Inflammatory macrophage treated with lipopolysaccharide for 1 hour (primary cell): Measurements from ENCODE around the gene C12orf60.
A peak's percentile ranks its signal among the peaks of the same experiment; 100 is the strongest.
"Not testable (repeated sequence)": the region's sequence is repeated elsewhere in the genome, so short reads cannot be mapped to it uniquely, and the experiment has no call there.

Experiments
- DNase-seq, 2 donors: peaks; one replicate each; pipeline ENCODE4 v3.0.0-alpha.2; 2020 to 2022

The C12orf60 gene

DNA sequence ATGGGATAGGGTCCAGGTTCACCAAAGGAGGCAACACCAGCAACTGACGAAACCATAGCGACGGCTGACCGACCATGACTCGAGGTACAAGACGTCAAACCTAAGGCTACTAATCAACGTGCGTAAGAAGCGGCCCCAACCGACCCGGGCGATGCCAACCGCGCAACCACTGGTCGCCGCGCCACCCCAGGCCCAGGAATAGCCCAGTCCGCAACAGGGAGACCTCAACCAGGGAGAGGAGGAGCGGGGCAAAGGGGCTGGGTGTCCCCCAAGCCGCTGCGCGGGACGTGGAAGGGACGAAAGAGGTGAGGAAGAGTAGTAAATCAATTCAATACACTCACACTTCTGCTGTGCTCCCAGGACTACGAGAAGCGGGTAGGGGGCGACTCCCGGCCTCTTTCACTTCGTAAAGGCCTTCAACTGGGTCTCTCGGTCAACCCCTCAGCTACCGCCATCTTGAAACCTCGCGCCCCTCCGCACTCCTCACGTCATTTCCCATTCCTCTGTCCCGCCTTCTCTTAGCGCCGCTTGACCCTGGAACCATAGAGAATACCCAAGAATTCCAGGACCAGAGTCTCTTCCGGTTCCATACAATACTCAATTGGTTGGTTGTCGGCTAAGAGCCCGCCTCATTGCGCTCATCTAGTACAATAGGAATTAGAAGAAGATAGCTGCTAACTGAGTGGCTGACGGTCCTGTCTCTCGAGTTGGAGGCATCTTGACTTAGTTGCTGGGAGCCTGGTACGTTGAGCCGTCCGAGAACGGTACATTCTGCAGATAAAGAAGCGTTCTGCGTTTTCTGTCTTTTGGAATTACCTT, at the start of gene C12orf60, which contains the start of gene WBP11:
C12orf60 (plus strand) TSS at position 660 of the 819 bp plus-strand sequence. CDS start 19,266 bp downstream, outside the sequence.
WBP11 (minus strand) TSS at position 468 of the 819 bp plus-strand sequence. CDS start 2,095 bp downstream, outside the sequence.
- peak; percentile 96 to 99 for DNase-seq

- no peak for DNase-seq
Observed at GRCh38 chr12:14756334-14757143, 46.9 kb upstream of the C12orf60 start.

GRCh38 chr12:14759711-14760280, 43.7 kb upstream of the C12orf60 start:
- not testable (repeated sequence) for DNase-seq

DNA sequence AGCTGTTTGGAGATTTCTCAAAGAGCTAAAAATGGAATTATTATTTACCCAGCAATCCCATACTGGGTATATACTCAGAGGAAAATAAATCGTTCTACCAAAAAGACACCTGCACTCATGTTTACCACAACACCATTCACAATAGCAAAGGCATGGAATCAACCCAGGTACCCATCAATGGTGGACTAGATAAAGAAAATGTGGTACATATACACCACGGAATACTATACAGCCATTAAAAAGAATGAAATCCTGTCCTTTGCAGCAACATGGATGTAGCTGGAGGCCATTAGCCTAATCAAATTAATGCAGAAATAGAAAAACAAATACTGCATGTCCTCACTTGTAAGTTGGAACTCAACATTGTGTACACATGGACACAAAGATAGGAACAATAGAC, 38.1 kb upstream of the C12orf60 start:
- no peak for DNase-seq

DNA sequence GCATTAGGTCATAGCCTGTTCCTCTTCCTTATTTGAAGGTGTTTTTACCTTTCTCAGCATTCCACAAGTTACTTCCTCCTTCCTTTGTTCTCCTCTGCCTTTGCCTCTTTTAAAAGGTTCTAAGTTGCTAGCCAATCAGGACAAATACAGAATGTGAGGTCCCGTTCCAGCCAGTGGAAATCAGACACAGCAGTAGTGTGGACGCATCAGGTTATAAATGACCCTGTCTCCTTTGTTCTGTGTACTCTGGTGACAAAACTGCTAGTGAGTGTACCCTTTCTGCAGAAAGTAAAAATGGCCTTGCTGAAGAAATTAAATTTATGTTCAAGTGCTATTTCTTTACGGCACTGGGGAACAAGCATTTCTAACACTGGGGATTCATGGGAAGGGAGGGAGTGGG, 37.5 kb upstream of the C12orf60 start:
- DNase-seq, result not testable (repeated sequence)

GRCh38 chr12:14766649-14767215, 36.7 kb upstream of the C12orf60 start:
- DNase-seq, result no peak

GRCh38 chr12:14767617-14768016, 35.9 kb upstream of the C12orf60 start:
- no peak for DNase-seq

GRCh38 chr12:14768823-14769405, 34.6 kb upstream of the C12orf60 start:
- no peak for DNase-seq

- no peak for DNase-seq
Observed at GRCh38 chr12:14769466-14769968, 34.0 kb upstream of the C12orf60 start.

- DNase-seq, result peak; percentile 63 to 77
Observed at GRCh38 chr12:14769969-14770495, 33.4 kb upstream of the C12orf60 start.

GRCh38 chr12:14770496-14771461, 32.7 kb upstream of the C12orf60 start:
- DNase-seq, result peak; percentile 91 to 99

DNA sequence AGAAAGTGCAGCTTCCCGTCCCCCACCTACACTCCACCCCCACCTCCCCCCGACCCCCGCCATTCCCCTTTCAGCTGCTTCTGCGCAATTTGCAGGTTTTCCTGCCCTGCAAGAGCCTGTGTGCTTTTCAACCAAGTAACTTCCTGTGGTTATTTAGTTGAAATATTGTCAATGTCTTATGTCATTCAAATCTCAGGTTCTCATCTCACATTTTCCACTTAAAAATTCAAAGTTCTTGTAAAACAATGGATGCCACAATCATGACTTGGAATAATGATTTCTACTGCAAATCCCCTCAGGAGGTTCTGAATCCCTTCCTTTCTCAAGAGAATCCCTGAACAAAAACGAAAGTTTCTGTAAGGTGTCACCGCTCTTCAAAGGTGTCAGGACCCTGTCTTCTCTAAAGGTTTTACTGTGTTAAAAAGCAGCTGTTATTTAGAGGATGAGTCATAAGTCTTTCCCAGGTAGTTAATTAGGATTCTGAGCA, 31.8 kb upstream of the C12orf60 start:
- no peak for DNase-seq

- DNase-seq, result no peak
Observed at GRCh38 chr12:14772946-14773345, 30.5 kb upstream of the C12orf60 start.

GRCh38 chr12:14773685-14774073, 29.8 kb upstream of the C12orf60 start:
- DNase-seq, result no peak

DNA sequence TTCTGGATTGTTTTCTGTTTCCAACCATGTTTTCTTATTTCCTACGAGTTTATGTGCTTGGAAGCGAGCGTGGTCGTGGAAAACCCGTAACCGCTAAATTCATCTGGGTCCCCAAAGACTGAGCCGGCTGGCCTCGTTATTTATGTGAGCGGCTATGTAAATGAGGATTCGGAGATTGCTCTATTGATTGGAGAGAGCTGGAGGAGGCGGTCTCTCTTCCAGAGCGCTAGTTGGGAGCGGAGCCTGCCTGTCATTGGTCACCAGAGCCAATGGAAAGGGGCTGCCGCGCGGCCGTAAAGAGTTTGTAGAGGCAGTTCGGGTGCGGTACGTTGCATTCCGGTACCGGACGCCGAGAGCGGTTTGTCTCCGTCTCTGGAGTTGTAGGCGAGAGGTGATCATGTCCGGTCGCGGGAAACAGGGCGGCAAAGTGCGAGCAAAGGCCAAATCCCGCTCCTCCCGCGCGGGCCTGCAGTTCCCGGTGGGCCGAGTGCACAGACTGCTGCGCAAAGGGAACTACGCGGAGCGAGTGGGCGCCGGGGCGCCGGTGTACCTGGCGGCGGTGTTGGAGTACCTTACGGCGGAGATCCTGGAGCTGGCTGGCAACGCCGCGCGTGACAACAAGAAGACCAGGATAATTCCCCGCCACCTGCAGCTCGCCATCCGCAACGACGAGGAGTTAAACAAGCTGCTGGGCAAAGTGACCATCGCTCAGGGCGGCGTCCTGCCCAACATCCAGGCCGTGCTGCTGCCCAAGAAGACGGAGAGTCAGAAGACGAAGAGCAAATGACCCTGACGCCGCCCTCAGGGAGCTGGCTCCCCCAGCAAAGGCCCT, 29.2 kb upstream of the C12orf60 start:
- peak; percentile 96 to 97 for DNase-seq

- DNase-seq, result peak; percentile 55 to 57
Observed at GRCh38 chr12:14774906-14775635, 28.4 kb upstream of the C12orf60 start.

DNA sequence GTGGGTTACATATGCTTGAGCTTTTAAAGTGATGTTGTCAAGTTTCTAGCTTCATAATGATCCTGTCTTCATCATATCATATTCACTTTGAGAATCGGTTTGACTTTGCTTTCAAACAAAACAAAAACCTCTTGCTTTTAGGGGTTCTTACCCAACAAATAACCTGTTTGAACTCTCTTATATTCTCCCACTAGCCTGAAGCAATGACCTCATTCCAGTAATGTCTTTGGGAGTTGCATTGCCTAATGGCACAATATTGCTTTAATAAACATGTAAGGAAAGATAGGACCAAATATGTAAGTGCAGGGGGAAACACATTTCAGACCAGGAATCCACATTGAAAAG, 27.9 kb upstream of the C12orf60 start:
- peak in 1 of 2 donors; percentile 58 for DNase-seq

DNA sequence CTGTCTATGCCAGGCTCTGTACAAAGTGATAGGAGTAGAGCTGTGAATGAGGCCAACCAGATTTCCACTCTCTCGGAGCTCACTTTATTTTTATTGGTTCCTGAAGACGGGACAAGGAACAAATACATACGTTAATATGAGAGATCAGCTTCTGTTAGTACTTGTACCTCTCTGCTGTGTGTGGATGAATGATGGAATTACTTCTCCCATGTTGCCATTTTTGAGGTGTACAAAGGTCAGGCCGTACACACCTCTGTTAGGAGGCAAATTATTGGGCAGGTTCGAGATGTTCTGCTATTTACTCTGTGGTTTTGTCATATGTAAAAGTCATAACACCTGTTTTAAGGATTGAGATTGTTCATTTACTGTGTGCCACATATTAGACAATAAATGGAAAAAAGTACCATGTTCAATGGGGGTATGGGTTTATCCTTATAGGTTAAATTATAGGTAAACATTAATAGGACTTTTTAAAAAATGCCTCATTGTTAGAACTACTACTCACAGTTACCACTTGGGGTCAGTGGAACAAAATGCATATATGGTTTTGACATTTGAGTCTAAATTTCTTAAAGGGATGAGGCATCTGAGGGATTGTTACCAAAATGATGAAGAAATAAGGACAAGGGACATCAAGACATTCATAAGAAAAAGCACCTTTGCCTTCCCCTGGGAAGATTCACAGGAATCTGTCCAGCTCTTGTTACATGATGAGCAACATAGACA, 27.1 kb upstream of the C12orf60 start:
- peak; percentile 9 to 12 for DNase-seq
